ENCODE results near the gene SYNGR4. TPM values are rescaled to one million over a fixed set of nuclear protein-coding genes. Genes with fewer than 3 reads are reported as not detected.

Gene SYNGR4
- total RNA-seq, 1 experiment from 2014 or later, result 0.32 TPM

DNA sequence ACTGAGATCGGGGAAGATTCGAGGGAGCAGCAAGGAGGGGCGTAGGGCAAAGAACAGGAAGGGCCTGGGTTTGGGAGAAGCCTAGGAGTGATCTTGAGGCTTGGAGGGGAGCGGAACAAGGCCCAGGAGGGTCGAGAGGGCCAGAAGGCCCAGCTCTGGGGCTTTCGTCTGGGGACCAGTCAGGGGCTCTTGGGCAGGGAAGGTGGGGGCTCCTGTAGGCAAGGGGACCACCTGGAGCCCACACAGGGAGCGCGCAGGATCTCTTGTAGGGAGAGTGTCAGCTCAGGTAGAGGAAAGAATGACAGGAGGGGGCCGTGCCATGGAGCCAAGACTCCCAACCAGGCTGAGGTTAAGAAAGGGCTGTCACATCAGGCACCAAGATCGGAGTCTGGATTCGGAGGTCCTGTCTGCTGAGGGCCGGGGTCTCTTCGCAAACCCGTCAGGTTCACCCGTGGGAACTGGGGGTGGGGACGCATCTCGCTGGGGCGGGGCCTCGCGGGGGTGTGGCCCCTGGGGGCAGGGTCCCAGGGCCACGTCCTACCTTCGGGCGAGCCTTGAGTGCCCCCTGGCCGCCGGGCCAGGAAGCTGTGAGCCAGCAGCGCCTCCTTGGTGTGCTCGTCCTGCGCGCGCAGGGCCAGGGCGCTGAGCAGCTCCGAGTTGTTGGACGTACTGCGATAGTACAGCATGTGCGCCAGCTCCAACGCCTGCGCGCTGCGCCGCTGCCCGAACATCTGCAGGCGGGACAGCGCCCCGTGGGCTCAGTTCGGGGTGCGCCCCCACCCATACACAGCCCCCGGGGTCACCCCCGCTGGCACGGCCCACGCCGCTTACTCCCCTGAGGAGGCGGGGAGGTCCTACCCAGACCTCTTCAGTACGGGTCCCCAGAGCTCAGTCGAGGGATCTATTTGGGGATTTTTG, 30.4 kb upstream of the SYNGR4 start:
- Mint-ChIP-seq H3K27ac (ENCODE audit: unreplicated experiment) (peak overlapping the region; percentile 89), H3K36me3 (ENCODE audit: insufficient read depth, unreplicated experiment) (peaks cover 53% of the 10 kb centered on the region), H3K4me3 (ENCODE audit: unreplicated experiment) (peak overlapping the region; percentile 80), H3K27me3 (ENCODE audit: insufficient read depth, unreplicated experiment) (no peaks in the 10 kb centered on the region), H3K9me3 (ENCODE audit: unreplicated experiment) (no peaks in the 10 kb centered on the region), H3K4me1 (ENCODE audit: low read depth, unreplicated experiment) (peaks cover 25% of the 10 kb centered on the region)
- peak; percentile 94 to 95 for DNase-seq
- ChIA-PET CTCF (interaction anchor here (0.6 to 3.2 kb wide), 42 partner anchors 11 to 1995 kb away, joined by 3 to 76 read pairs (median 5); partner anchors contain the start of genes CARD8, GRIN2D, KDELR1 and RPL18), POLR2A (interaction anchor here (0.5 to 3.2 kb wide), 16 partner anchors 12 to 1328 kb away, joined by 3 to 65 read pairs (median 4); partner anchors contain the start of genes GRWD1, KDELR1, SYNGR4 and TMEM143)
- Histone ChIP-seq H3K4me3 (ENCODE audit: low read depth, low read length) (peak overlapping the region; percentile 54), H3K27me3 (replicated peaks; ENCODE audit: control insufficient read depth, insufficient read depth, low read length) (no peaks in the 10 kb centered on the region), H3K9me3 (no peaks in the 10 kb centered on the region), H3K36me3 (ENCODE audit: control insufficient read depth, insufficient read depth, low read length) (no peaks in the 10 kb centered on the region), H3K4me1 (peaks cover 5% of the 10 kb centered on the region)
- intact Hi-C loops (cut with micrococcal nuclease; ENCODE audit: unreplicated experiment), result loop anchor here (1.0 to 5.0 kb wide), 4 partner anchors 12 to 254 kb away; a partner anchor contains a TSS
- BruUV-seq (replicated peaks), result no TSS peak
- TF ChIP-seq CTCF (IDR thresholded peaks at IDR 0.05; ENCODE audit: insufficient read depth in 1 of 2, low read depth in 1 of 2, low read length in 1 of 2, severe bottlenecking in 1 of 2, unreplicated experiment in 1 of 2), result peak; percentile 82 to 95

GRCh38 chr19:48338253-48338755, 25.9 kb upstream of the SYNGR4 start:
- no TSS peak for BruUV-seq (replicated peaks)
- peaks cover 10% of the 10 kb centered on the region for H3K4me1 Mint-ChIP-seq (ENCODE audit: low read depth, unreplicated experiment)
- no peak for DNase-seq
- intact Hi-C loops (cut with micrococcal nuclease; ENCODE audit: unreplicated experiment), result no loop called here
- ChIA-PET POLR2A (interaction anchor here (1.3 kb wide), 1 partner anchor 17 kb away, joined by 3 read pairs; no protein-coding TSS in a partner anchor), CTCF (no interaction called here)
- Histone ChIP-seq H3K36me3 (ENCODE audit: control insufficient read depth, insufficient read depth, low read length) (no peaks in the 10 kb centered on the region), H3K9me3 (no peaks in the 10 kb centered on the region), H3K4me1 (no peaks in the 10 kb centered on the region), H3K4me3 (ENCODE audit: low read depth, low read length) (no peak overlapping the region), H3K27me3 (replicated peaks; ENCODE audit: control insufficient read depth, insufficient read depth, low read length) (no peaks in the 10 kb centered on the region)
- H3K27me3 Mint-ChIP-seq (ENCODE audit: insufficient read depth, unreplicated experiment), result no peaks in the 10 kb centered on the region
- H3K4me3 Mint-ChIP-seq (ENCODE audit: unreplicated experiment), result no peak overlapping the region
- no peak overlapping the region for H3K27ac Mint-ChIP-seq (ENCODE audit: unreplicated experiment)
- peaks cover 14% of the 10 kb centered on the region for H3K36me3 Mint-ChIP-seq (ENCODE audit: insufficient read depth, unreplicated experiment)
- TF ChIP-seq CTCF (IDR thresholded peaks at IDR 0.05; ENCODE audit: insufficient read depth in 1 of 2, low read depth in 1 of 2, low read length in 1 of 2, severe bottlenecking in 1 of 2, unreplicated experiment in 1 of 2), result no peak
- H3K9me3 Mint-ChIP-seq (ENCODE audit: unreplicated experiment), result no peaks in the 10 kb centered on the region

DNA sequence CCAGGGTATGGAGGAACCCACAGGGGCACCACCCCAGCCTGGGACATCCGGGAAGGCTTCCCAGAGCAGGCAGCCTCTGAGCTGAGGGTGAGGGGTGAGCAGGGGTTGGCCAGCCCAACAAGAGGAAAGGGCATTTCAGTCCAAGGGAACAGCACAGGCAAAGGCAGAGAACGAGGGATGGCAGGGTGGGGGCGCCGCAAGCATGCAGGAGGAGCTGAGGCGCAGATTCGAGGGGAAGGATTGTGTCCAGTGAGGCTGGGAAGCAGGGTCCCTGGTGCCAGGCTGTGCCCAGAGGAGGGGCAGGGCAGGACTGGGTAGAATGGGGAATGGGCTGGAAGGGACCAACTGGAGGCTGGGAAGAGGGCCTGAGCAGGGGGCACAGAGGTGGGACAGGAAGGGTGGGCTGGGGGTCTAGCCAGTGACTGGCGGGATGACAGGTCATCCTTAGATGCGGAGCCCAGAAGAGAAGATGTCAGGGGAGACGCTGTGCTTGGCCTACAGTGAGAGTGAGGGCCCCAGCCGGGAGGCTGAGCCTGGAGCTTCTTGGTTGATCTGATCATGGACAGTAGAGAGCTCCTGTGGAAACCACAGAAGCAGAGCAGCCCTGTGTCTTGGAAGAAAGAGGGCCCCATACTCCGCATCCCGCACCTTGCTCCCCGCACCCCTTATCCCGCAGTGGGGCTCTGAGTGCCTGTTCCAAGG, 25.2 kb upstream of the SYNGR4 start:
- H3K4me1 ChIP-seq, result no peaks in the 10 kb centered on the region
- no peaks in the 10 kb centered on the region for H3K27me3 ChIP-seq (replicated peaks; ENCODE audit: control insufficient read depth, insufficient read depth, low read length)
- TF ChIP-seq CTCF (IDR thresholded peaks at IDR 0.05; ENCODE audit: insufficient read depth in 1 of 2, low read depth in 1 of 2, low read length in 1 of 2, severe bottlenecking in 1 of 2, unreplicated experiment in 1 of 2), result no peak
- no peak for DNase-seq
- H3K9me3 Mint-ChIP-seq (ENCODE audit: unreplicated experiment), result no peaks in the 10 kb centered on the region
- H3K4me1 Mint-ChIP-seq (ENCODE audit: low read depth, unreplicated experiment), result peaks cover 7% of the 10 kb centered on the region
- H3K36me3 ChIP-seq (ENCODE audit: control insufficient read depth, insufficient read depth, low read length), result no peaks in the 10 kb centered on the region; the same call in 1 of the 2 replicates
- BruUV-seq (replicated peaks), result no TSS peak
- no peaks in the 10 kb centered on the region for H3K27me3 Mint-ChIP-seq (ENCODE audit: insufficient read depth, unreplicated experiment)
- CTCF ChIA-PET, result interaction anchor here (0.7 kb wide), 1 partner anchor 52 kb away, joined by 3 read pairs; the partner anchor contains the start of gene KDELR1
- H3K4me3 Mint-ChIP-seq (ENCODE audit: unreplicated experiment), result no peak overlapping the region
- no peaks in the 10 kb centered on the region for H3K9me3 ChIP-seq
- intact Hi-C loops (cut with micrococcal nuclease; ENCODE audit: unreplicated experiment), result no loop called here
- POLR2A ChIA-PET, result interaction anchor here (0.6 to 1.3 kb wide), 2 partner anchors 18 to 810 kb away, joined by 3 read pairs; no protein-coding TSS in a partner anchor
- no peak overlapping the region for H3K4me3 ChIP-seq (ENCODE audit: low read depth, low read length)
- H3K36me3 Mint-ChIP-seq (ENCODE audit: insufficient read depth, unreplicated experiment), result peaks cover 7% of the 10 kb centered on the region
- H3K27ac Mint-ChIP-seq (ENCODE audit: unreplicated experiment), result no peak overlapping the region
